OCI-LY7 (cell line): ENCODE measurements around the gene SOS1.

Experiments
- CTCF ChIP-seq: fragments of 200-600 bp; sonication (generic); conservative IDR thresholded peaks from 2 replicates; pipeline ENCODE4 v1.5.1; 2014; ENCODE audit warnings: mild to moderate bottlenecking, antibody characterized with exemption, low read length, moderate library complexity, mixed read lengths
- EZH2phosphoT487 ChIP-seq: fragments of 200-600 bp; sonication (generic); IDR thresholded peaks from 2 replicates; pipeline ENCODE4 v1.6.1; 2018; ENCODE audit warnings: low read depth, borderline replicate concordance, mild to moderate bottlenecking, mixed run types, antibody characterized with exemption, low read length, moderate library complexity, mixed read lengths

- TF ChIP-seq CTCF (no peak), EZH2phosphoT487 (no peak)
Observed at GRCh38 chr2:39027421-39027820, 93.4 kb downstream of the SOS1 start.
